ENCODE data around the gene ADAMTS3.

DNA sequence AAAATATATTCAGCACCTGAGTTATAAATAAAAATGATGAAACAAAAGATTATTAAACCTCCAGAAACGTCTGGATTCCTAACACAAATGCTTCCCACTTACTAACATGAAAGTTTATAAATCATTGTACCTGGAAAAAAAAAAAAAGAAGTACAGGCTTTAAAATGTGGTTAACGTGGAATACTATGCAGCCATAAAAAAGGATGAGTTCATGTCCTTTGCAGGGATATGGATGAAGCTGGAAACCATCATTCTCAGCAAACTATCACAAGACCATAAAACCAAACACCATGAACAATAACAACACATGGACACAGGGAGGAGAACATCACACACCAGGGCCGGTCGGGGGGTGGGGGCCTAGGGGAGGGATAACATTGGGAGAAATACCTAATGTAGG, 160.5 kb downstream of the ADAMTS3 start:
- TF ChIP-seq, protein P1, sequence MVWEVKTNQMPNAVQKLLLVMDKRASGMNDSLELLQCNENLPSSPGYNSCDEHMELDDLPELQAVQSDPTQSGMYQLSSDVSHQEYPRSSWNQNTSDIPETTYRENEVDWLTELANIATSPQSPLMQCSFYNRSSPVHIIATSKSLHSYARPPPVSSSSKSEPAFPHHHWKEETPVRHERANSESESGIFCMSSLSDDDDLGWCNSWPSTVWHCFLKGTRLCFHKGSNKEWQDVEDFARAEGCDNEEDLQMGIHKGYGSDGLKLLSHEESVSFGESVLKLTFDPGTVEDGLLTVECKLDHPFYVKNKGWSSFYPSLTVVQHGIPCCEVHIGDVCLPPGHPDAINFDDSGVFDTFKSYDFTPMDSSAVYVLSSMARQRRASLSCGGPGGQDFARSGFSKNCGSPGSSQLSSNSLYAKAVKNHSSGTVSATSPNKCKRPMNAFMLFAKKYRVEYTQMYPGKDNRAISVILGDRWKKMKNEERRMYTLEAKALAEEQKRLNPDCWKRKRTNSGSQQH (CRISPR knock-in tag; IDR thresholded peaks at IDR 0.05; ENCODE audit: low read depth), result no peak
- TF ChIP-seq, protein P2, sequence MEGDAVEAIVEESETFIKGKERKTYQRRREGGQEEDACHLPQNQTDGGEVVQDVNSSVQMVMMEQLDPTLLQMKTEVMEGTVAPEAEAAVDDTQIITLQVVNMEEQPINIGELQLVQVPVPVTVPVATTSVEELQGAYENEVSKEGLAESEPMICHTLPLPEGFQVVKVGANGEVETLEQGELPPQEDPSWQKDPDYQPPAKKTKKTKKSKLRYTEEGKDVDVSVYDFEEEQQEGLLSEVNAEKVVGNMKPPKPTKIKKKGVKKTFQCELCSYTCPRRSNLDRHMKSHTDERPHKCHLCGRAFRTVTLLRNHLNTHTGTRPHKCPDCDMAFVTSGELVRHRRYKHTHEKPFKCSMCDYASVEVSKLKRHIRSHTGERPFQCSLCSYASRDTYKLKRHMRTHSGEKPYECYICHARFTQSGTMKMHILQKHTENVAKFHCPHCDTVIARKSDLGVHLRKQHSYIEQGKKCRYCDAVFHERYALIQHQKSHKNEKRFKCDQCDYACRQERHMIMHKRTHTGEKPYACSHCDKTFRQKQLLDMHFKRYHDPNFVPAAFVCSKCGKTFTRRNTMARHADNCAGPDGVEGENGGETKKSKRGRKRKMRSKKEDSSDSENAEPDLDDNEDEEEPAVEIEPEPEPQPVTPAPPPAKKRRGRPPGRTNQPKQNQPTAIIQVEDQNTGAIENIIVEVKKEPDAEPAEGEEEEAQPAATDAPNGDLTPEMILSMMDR (CRISPR knock-in tag; IDR thresholded peaks at IDR 0.05), result no peak
- TF ChIP-seq ZNF747 (CRISPR knock-in tag; IDR thresholded peaks at IDR 0.05; ENCODE audit: borderline replicate concordance), result no peak
- no peak for TF ChIP-seq AGO2 (optimal IDR thresholded peaks at IDR 0.05; ENCODE audit: low read depth, low read length)
- no peak for TF ChIP-seq HDAC2 (CRISPR knock-in tag; IDR thresholded peaks at IDR 0.05)
- TF ChIP-seq ARHGAP35 (CRISPR knock-in tag; IDR thresholded peaks at IDR 0.05; ENCODE audit: borderline replicate concordance), result no peak
- TF ChIP-seq, protein P3, sequence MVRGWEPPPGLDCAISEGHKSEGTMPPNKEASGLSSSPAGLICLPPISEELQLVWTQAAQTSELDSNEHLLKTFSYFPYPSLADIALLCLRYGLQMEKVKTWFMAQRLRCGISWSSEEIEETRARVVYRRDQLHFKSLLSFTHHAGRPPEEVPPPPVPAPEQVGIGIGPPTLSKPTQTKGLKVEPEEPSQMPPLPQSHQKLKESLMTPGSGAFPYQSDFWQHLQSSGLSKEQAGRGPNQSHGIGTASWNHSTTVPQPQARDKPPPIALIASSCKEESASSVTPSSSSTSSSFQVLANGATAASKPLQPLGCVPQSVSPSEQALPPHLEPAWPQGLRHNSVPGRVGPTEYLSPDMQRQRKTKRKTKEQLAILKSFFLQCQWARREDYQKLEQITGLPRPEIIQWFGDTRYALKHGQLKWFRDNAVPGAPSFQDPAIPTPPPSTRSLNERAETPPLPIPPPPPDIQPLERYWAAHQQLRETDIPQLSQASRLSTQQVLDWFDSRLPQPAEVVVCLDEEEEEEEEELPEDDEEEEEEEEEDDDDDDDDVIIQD (CRISPR knock-in tag; IDR thresholded peaks at IDR 0.05; ENCODE audit: low read depth), result no peak
- TF ChIP-seq PAWR (CRISPR knock-in tag; IDR thresholded peaks at IDR 0.05; ENCODE audit: borderline replicate concordance), result no peak
- no peak for TF ChIP-seq POLR2AphosphoS5 (IDR thresholded peaks at IDR 0.05; ENCODE audit: low read depth, low read length)
- no peak for TF ChIP-seq NFYB (CRISPR knock-in tag; IDR thresholded peaks at IDR 0.05)
- no peak for TF ChIP-seq TAF1 (CRISPR knock-in tag; IDR thresholded peaks at IDR 0.05)

Measured in HepG2 (cell line).